ENCODE results near the gene DDAH1. TPM values are rescaled to one million over a fixed set of nuclear protein-coding genes. Genes with fewer than 3 reads are reported as not detected.

DDAH1 gene
- total and polyA plus RNA-seq, 2 experiments from 2014 or later, result 9.1 to 15.5 TPM

DNA sequence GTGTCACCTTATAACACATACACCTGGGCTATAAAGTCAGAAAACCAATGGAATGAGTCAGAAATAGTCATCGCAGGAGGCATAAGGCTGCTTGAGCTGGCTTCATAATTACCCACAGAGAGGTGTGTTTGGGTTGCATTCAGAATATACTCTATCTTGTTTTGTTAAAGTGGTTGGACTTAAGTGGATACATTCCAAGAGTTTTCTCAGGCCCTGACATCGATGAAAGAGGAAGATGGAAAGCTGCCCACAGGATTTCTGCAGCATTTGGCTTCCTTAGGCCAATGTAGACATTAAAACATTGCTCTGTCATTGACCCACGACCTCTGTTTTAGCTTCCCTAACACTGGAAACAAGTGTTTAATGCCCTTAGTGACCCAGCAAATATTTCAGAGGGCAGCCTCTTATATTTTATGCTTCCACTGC is 169.9 kb downstream of the DDAH1 start:
- no peaks in the 10 kb centered on the region for H3K27me3 ChIP-seq

DNA sequence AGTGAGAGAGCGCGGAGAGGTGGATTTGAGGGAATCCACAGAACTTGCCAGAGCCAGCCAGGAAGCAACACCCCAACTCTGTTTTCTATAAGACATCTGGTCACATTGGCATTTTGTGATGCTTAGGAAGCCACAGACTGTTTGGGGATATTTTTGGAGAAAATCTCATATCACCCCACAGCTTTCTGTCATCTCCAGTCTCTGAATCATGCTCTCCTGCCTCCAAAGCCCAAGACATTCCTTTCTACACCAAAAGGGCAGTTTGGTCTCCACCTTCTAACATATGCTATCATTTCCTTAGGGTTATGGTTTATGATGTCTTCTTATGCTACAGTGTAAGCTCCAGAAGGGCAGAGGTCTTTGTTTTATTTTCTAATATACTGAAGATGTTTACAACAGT is 174.1 kb downstream of the DDAH1 start:
- Histone ChIP-seq H3K4me3 (no peak overlapping the region), H3K4me1 (ENCODE audit: low read depth) (peaks cover 28% of the 10 kb centered on the region), H3K27ac (peak overlapping the region; percentile 85), H3K36me3 (no peaks in the 10 kb centered on the region), H3K27me3 (no peaks in the 10 kb centered on the region), H3K9me3 (ENCODE audit: low read depth) (no peaks in the 10 kb centered on the region)
- DNase-seq (ENCODE audit: low read depth in 1 of 2, low spot score in 1 of 2), result no peak
- TF ChIP-seq CTCF (IDR thresholded peaks at IDR 0.05; ENCODE audit: low read depth, low read length), result no peak

More for the DNA sequence above, 169.9 kb downstream of the DDAH1 start:
- Histone ChIP-seq H3K36me3 (no peaks in the 10 kb centered on the region), H3K27ac (no peak overlapping the region), H3K4me3 (no peak overlapping the region), H3K4me1 (ENCODE audit: low read depth) (peaks cover 19% of the 10 kb centered on the region), H3K9me3 (ENCODE audit: low read depth) (no peaks in the 10 kb centered on the region)
- no peak for DNase-seq (ENCODE audit: low read depth in 1 of 2, low spot score in 1 of 2)
- TF ChIP-seq CTCF (IDR thresholded peaks at IDR 0.05; ENCODE audit: low read depth, low read length), result no peak

DNA sequence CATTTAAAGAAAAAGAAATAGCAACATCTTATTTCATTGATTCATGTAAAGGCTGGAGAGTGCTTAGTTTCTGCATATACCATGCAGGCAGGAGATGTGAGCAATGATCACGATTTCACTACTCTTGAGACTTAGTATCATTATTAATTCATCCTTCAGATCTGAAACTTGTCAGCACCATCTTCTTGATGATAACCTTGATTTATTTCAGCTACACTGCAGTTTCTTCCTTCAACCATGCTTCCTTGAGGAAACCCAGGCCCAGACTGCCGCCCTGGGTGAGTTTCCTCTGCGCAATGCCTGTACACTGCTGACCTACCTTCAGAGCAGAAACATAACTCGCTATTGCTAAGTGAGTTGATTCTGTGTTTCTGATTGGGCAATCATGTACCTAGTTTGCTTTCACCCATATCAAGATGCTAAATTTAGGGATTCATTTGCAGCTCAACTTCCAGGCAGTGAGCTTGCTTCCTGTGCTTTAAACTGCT is 175.1 kb downstream of the DDAH1 start:
- Histone ChIP-seq H3K4me1 (ENCODE audit: low read depth) (peaks cover 28% of the 10 kb centered on the region), H3K9me3 (ENCODE audit: low read depth) (no peaks in the 10 kb centered on the region), H3K27me3 (no peaks in the 10 kb centered on the region), H3K36me3 (no peaks in the 10 kb centered on the region), H3K4me3 (no peak overlapping the region), H3K27ac (peak overlapping the region; percentile 85)
- no peak for TF ChIP-seq CTCF (IDR thresholded peaks at IDR 0.05; ENCODE audit: low read depth, low read length)
- peak in 1 of 2 donors; percentile 35 for DNase-seq (ENCODE audit: low read depth in 1 of 2, low spot score in 1 of 2)

DNA sequence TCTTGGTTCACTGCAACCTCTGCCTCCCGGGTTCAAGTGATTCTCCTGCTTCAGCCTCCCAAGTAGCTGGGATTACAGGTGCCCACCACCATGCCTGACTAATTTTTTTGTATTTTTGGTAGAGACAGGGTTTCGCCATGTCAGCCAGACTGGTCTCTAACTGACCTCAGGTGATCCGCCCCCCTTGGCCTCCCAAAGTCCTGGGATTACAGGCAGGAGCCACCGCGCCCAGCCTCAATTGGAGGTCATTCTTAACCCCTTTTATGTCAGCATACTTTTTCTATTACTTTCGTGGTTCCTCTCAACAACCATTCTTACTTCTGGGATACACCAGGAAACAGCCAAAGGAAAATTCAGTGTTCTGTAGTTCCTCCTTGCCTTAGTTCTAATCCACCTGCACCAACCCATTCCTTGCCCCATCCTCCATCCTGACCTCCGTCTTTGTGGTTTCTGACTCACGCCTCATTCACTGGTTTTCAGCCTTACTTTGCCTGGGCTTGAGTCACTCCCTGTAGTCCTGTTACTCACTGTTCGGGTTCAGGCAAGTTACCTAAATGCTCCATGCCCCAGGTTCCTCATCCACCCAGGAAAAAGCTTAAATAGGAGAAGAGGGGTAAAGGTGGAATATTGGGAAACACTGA is 175.6 kb downstream of the DDAH1 start:
- DNase-seq (ENCODE audit: low read depth in 1 of 2, low spot score in 1 of 2), result peak in 1 of 2 donors; percentile 77
- H3K36me3 ChIP-seq, result no peaks in the 10 kb centered on the region
- H3K27me3 ChIP-seq, result no peaks in the 10 kb centered on the region
- no peaks in the 10 kb centered on the region for H3K9me3 ChIP-seq (ENCODE audit: low read depth)
- no peak for TF ChIP-seq CTCF (IDR thresholded peaks at IDR 0.05; ENCODE audit: low read depth, low read length)
- H3K4me3 ChIP-seq, result no peak overlapping the region
- H3K27ac ChIP-seq, result peak overlapping the region; percentile 85
- H3K4me1 ChIP-seq (ENCODE audit: low read depth), result peaks cover 28% of the 10 kb centered on the region

GRCh38 chr1:85284202-85284601 is 180.8 kb downstream of the DDAH1 start:
- H3K9me3 ChIP-seq (ENCODE audit: low read depth), result no peaks in the 10 kb centered on the region
- DNase-seq (ENCODE audit: low read depth in 1 of 2, low spot score in 1 of 2), result no peak
- no peaks in the 10 kb centered on the region for H3K36me3 ChIP-seq

More at GRCh38 chr1:85284202-85284601, 180.8 kb downstream of the DDAH1 start:
- no peaks in the 10 kb centered on the region for H3K27me3 ChIP-seq
- no peak overlapping the region for H3K4me3 ChIP-seq
- H3K27ac ChIP-seq, result no peak overlapping the region
- H3K4me1 ChIP-seq (ENCODE audit: low read depth), result peaks cover under 1% of the 10 kb centered on the region
- no peak for TF ChIP-seq CTCF (IDR thresholded peaks at IDR 0.05; ENCODE audit: low read depth, low read length)

All from cardiac muscle cell (in vitro differentiated cells and primary cell).